B cell (primary cell): ENCODE results near the gene LSG1.

Experiments
- EZH2 ChIP-seq: IDR thresholded peaks from 2 replicates; pipeline ENCODE4 v1.6.1; 2012; ENCODE audit warnings: borderline replicate concordance, low read depth, mild to moderate bottlenecking, moderate library complexity, low read length; ENCODE audit not compliant: insufficient read depth, poor library complexity, severe bottlenecking
- TF ChIP-seq, protein P1 (sequence below): fragments of 200-600 bp; IDR thresholded peaks from one replicate; pipeline ENCODE4 v1.8.0; 2022; ENCODE audit warnings: antibody characterized with exemption, mild to moderate bottlenecking

GRCh38 chr3:194675081-194675640 is 3.2 kb upstream of the LSG1 start:
- TF ChIP-seq, protein P1, sequence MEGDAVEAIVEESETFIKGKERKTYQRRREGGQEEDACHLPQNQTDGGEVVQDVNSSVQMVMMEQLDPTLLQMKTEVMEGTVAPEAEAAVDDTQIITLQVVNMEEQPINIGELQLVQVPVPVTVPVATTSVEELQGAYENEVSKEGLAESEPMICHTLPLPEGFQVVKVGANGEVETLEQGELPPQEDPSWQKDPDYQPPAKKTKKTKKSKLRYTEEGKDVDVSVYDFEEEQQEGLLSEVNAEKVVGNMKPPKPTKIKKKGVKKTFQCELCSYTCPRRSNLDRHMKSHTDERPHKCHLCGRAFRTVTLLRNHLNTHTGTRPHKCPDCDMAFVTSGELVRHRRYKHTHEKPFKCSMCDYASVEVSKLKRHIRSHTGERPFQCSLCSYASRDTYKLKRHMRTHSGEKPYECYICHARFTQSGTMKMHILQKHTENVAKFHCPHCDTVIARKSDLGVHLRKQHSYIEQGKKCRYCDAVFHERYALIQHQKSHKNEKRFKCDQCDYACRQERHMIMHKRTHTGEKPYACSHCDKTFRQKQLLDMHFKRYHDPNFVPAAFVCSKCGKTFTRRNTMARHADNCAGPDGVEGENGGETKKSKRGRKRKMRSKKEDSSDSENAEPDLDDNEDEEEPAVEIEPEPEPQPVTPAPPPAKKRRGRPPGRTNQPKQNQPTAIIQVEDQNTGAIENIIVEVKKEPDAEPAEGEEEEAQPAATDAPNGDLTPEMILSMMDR = no peak
- no peak for TF ChIP-seq EZH2
